ENCODE measurements around the gene LILRA6. TPM values are rescaled to one million over a fixed set of nuclear protein-coding genes. Genes with fewer than 3 reads are reported as not detected.
"Not testable (repeated sequence)": the region's sequence is repeated elsewhere in the genome, so short reads cannot be mapped to it uniquely, and the experiment has no call there.

The LILRA6 gene
- under 0.01 TPM for total RNA-seq

GRCh38 chr19:54242646-54243045 is at the start of gene LILRA6:
Gene LILRA6 (minus strand): TSS chr19:54242790.
- not testable (repeated sequence) for FAIRE-seq; DNase-seq (ENCODE audit: low spot score in 2 of 2)

DNA sequence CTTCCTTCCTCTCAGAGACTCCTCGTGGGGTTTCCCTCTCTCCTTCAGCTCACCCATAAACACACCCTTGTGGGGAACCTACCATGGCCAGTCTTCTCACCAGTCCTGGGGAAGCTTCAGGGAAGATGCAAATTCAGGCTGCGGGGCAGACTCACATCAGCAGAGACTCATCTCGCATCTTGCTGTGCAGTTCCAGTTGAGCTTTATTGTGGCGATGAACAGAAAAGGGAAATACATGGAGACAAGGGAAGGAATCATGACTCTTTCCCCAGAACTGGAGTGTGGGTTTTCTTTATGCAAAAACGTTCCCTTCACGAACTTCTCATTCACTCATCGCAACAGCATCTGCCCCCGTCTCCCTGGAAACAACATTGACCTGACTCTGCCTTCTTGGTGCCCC is 46.6 kb upstream of the LILRA6 start:
- not testable (repeated sequence) for DNase-seq (ENCODE audit: low spot score in 2 of 2); FAIRE-seq

- no peak for DNase-seq (ENCODE audit: low spot score in 2 of 2)
- FAIRE-seq = no peak
Measured at GRCh38 chr19:54287456-54287855, 44.9 kb upstream of the LILRA6 start.

DNA sequence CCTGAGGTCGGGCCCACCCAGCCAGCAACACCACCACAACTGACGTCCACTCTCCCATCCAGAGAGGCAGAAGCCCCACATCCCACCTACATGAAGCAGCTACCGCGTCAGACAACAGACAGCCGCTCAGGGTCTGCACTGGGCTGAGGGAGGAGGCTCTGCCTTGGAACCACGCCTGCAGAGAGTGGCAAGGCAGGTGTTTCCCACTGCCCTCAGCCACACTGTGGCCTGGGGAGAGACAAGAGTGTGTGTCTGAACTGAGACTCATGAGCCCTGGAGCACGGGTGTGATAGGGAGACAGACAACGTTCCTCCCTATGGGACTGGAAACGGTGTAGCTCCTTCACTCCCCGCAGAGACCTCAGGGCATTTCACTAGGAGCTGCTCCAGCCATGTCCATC is 43.7 kb upstream of the LILRA6 start:
- not testable (repeated sequence) for DNase-seq (ENCODE audit: low spot score in 2 of 2)

DNA sequence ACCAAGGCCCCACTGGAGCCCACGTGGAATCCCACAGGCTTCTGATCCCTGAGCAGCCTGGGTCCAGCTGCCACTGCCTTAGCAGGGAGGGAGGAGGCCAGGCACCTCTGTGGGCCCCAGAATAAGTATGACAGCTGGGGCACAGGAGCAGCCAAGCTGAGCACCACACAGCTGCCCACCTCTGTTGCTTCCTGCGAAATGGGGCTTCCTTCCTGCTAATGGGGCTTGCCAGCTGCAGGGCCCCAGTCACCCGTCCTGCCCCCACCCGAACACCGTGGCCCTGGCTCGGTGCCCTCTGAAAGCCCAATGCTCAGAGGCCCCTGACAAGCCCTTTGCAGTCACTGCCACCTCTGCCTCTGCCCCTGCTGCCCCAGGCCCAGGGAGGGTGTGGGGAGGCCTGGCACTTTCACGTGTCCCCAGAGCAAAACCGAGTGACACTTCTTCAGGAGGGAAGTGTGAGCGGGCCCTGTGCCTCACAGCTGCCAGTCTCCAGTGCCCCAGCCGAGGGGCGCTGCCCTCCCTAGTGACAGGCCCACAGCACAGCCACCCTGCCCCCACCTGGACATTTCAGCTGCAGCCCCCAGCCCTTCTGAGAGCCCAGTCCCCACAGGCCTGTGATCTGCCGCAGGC is 43.0 kb upstream of the LILRA6 start:
- not testable (repeated sequence) for DNase-seq (ENCODE audit: low spot score in 2 of 2); FAIRE-seq

More for the DNA sequence above, 43.7 kb upstream of the LILRA6 start:
- FAIRE-seq = not testable (repeated sequence)

DNA sequence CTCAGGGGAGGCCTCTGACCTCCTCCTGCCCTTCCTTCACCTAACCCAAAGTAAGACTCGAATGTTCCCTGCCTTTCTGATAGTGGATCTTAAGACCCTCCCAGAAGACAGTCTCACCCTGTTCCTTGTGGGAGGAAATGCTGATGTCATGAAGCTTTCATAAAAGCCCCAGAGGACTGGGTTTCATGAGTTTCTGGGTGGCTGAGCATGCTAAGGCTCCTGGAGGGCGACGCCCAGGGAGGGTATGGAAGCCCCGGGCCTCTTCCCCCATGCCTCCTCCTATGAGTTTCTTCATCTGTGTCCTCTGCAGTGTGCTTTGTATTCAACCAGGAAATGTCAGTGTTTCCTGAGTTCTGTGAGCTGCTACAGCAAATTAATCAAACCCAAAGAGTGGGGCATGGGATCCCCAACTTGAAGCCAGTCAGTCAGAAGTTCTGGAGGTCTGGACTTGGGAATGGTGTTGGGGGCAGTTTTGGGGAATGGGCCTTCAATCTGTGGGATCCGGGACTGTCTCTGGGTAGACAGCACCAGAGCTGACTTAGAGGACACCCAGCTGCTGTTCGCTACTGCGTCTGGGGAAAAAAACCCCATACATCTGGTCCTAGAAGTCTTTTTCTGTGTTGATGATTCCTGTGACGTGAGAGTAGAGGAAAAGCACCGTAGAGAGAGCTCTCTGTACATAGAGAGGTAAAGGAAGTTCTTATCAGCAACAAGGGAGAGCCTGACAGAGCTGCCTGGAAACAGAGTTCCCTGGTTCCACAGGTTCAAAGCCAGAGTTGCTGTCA is 40.3 kb upstream of the LILRA6 start:
- DNase-seq (ENCODE audit: low spot score in 2 of 2) (no peak), FAIRE-seq (no peak)

DNA sequence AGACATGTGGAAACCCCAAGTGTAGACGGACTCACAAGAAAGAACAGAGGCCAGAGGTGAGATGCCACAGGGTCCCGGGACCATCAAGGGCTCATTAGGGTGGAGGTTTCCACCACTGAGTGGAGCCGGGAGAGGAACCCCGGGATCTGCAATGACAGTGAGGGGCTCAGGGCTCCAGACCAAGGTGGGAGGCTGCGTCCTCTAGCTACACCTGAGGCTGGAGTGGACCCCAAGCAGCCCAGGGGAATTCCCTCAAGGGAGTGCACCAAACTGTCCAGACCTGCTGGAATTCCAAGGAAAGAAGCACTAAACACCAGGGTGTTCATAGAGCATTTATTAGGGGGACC is 39.1 kb upstream of the LILRA6 start:
- not testable (repeated sequence) for FAIRE-seq; DNase-seq (ENCODE audit: low spot score in 2 of 2)

GRCh38 chr19:54281007-54281728 is 38.6 kb upstream of the LILRA6 start, which contains the start of gene LILRB2:
Gene LILRB2 (minus strand): TSS chr19:54281110. CDS start chr19:54280496, 614 bp downstream.
- no peak for DNase-seq (ENCODE audit: low spot score in 2 of 2)
- no peak for FAIRE-seq

DNA sequence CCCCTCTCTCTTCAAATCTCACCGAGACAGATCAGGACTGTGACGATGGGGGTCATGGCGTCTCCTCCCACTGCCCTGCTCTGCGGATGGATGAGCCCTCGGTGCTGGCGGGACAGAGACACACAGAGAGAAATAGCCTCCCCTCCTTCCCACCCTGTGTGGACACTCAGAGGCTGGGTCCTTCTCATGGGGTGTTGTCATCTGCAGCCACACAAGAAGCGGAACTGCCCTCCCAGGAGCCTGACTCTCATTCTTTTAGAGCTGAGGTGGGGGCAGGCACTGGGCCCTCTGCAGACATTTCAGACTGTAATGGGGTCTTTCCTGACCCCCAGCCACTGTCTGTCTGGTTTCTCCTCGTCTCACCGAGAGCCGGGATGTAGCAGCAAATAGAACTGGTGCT is 37.9 kb upstream of the LILRA6 start:
- FAIRE-seq; DNase-seq (ENCODE audit: low spot score in 2 of 2): not testable (repeated sequence)

- DNase-seq (ENCODE audit: low spot score in 2 of 2); FAIRE-seq: not testable (repeated sequence)
Measured at GRCh38 chr19:54280025-54280424, 37.4 kb upstream of the LILRA6 start.

- FAIRE-seq = no peak
- no peak for DNase-seq (ENCODE audit: low spot score in 2 of 2)
Measured at GRCh38 chr19:54279406-54279962, 36.9 kb upstream of the LILRA6 start.

DNA sequence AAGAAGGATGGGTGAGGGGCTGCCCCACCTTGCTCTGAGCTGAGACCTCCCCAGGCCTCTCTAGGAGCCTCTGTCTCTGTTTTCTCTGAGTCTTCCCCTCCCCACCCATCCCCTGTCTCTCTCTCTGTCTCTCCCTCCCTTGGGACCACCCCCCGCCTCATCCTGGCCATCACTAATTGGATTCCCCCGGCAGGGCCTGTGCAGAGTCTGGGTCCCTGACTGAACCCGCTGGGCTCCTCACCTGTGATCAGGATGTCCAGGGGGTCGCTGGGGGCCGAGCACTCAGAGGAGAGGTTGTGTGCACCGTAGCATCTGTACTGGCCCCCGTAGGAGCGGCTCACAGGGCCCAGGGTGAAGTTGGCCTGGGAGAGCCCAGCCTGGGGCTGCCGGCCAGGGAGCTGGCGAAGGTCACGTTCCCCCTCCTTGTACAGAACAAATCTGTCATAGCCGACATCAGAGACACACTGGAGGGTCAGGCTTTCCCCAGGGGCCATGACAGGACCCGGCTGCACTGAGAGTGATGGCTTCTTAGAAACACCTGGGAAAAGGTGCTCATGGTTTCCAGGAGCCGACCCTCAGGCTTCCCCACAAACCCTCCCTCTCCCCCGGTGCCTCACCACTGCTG is 36.1 kb upstream of the LILRA6 start:
- not testable (repeated sequence) for DNase-seq (ENCODE audit: low spot score in 2 of 2); FAIRE-seq

- FAIRE-seq; DNase-seq (ENCODE audit: low spot score in 2 of 2): not testable (repeated sequence)
Measured at GRCh38 chr19:54278056-54278455, 35.5 kb upstream of the LILRA6 start.

DNA sequence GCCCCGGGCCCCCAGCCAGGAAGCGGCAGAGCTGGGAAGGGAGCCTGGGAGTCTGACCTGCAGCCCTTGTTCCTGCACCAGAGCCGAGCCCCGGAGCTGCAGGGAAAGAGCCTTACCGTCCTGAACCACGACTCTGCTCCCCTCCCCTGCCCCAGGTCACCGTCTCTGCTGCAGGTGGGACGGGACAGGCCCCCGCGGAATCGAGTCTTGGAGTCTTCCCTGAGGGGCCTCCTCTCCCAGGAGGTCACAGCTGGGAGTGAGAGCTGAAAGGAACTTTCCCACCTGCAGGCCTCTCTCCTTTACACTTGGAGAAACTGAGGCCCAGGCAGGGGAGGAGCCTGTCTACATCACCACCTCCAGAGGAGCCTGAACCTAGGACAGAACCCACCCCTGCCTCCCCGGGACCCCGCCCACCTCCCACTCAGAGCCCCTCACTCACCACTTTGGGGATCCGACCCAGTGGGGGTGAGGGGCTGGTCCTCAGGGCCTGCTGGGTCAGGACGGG is 34.6 kb upstream of the LILRA6 start:
- not testable (repeated sequence) for FAIRE-seq; DNase-seq (ENCODE audit: low spot score in 2 of 2)

DNA sequence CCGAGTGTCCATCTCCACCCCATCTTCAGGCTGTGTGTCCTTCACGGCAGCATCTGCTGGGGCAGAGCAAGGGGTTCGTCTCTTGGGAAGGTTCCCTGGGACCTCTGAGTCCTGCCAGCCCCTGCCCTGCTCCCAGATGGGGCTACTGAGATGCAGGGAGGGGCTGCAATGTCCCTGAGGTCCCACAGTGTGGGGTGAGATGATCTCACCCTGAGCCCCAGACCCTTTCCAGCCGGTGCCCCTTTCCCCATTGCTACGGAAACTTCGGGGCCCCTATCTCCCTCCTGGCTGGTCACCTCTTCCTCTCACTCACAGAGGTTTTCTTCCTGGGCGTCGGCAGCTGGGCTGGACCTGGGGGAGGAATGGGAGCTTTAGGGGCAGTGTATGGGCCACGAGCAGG is 33.4 kb upstream of the LILRA6 start:
- DNase-seq (ENCODE audit: low spot score in 2 of 2) = no peak

DNA sequence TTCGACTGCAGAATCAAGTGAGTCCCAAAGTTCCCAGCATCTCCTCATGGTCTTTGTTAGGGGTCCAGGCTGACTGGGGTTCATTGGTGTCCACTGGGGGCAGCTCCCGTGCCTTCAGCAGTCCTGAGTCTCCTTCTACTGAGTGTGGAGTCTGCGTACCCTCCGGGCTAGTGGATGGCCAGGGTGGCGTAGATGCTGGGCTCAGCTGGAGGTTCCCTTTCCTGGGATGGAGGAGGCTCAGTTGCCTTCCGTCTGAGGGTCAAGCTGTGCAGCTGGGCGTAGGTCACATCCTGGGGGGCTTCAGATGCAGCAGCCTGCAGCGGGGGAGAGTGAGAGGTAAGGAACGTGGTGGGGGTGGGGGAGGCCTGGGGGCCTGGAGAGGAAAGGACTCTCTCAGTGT is 31.9 kb upstream of the LILRA6 start:
- DNase-seq (ENCODE audit: low spot score in 2 of 2); FAIRE-seq: not testable (repeated sequence)

More for the DNA sequence above, 33.4 kb upstream of the LILRA6 start:
- no peak for FAIRE-seq

GRCh38 chr19:54273821-54274220 is 31.2 kb upstream of the LILRA6 start:
- FAIRE-seq (no peak), DNase-seq (ENCODE audit: low spot score in 2 of 2) (no peak)

DNA sequence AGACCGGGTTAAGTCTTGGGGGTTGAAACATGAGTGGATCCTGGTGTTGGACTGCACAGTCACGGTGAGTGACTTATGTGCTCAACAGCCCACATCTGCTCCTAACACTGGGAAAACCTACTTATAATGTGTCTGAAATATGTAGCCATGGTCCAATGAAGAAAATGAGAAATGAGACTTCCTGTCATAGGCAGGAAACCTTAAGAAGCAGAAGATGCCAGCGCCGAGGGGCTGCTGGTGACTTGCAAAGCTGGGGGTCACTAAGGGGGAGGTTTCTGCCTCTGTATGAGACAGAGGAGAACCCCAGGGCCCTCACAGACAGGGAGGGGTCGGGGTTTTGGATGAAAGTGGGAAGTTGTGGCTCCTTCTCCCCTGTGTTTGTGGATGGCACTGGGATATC is 29.6 kb upstream of the LILRA6 start:
- not testable (repeated sequence) for DNase-seq (ENCODE audit: low spot score in 2 of 2); FAIRE-seq

- FAIRE-seq; DNase-seq (ENCODE audit: low spot score in 2 of 2): not testable (repeated sequence)
Measured at GRCh38 chr19:54271587-54271986, 29.0 kb upstream of the LILRA6 start.

GRCh38 chr19:54271106-54271505 is 28.5 kb upstream of the LILRA6 start:
- no peak for DNase-seq (ENCODE audit: low spot score in 2 of 2)
- FAIRE-seq = no peak
